ENCODE results near the gene POC5.
"Not testable (repeated sequence)": the region's sequence is repeated elsewhere in the genome, so short reads cannot be mapped to it uniquely, and the experiment has no call there.

Gene POC5

DNA sequence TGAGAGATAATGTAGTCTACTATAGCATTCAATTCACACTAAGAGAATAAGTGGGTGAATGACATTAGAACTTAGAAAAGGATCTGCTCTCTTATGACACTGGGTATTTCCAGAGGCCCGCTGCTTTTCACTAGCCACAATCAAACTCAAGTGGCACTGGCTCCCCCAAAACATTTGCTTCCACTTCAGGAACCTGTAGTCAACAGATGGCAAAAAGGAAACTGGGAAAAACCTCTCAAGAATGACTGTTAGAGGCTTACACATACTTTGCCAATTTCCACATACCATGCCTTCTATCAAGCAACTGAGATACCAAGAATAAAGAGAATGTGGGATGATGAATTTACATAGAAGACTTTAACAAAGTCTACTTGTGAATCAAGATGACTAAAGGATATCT, 11.2 kb downstream of the POC5 start:
- DNase-seq (ENCODE audit: low read depth) = no peak

DNA sequence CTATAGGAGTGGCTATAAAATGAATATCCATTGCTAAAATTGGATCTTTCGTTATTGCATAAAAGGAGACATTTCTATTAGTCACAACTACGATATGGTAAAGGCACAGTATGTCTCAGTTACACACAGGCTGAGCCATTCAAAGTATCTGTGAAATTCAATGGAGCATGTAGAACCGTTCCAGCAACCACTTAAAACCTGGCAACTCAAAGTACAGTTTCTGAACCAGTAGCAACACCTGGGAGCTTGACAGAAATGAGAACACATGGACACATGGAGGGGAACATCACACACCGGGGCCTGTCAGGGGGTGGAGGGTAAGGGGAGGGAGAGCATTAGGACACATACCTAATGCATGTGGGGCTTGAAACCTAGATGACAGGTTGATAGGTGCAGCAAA, 15.4 kb downstream of the POC5 start:
- no peak for DNase-seq (ENCODE audit: low read depth)

DNA sequence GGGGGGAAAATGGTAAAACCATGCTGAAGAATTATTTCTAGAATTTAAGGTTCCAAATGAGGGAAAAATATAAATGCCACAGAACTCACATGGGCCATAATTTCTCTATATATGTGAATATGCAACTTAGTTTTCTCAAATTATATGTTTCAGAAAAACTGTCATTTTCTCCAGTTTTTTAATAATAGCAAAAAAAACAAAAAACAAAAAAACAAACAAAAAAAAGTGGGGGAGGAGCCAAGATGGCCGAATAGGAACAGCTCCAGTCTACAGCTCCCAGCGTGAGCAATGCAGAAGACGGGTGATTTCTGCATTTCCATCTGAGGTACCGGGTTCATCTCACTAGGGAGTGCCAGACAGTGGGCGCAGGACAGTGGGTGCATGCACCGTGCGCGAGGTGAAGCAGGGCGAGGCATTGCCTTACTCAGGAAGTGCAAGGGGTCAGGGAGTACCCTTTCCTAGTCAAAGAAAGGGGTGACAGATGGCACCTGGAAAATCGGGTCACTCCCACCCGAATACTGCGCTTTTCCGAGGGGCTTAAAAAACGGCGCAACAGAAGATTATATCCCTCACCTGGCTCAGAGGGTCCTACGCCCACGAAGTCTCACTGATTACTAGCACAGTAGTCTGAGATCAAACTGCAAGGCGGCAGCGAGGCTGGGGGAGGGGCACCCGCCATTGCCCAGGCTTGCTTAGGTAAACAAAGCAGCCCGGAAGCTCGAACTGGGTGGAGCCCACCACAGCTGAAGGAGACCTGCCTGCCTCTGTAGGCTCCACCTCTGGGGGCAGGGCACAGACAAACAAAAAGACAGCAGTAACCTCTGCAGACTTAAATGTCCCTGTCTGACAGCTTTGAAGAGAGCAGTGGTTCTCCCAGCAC, 21.5 kb downstream of the POC5 start:
- DNase-seq (ENCODE audit: low read depth) = not testable (repeated sequence)

GRCh38 chr5:75694781-75695180, 22.5 kb downstream of the POC5 start:
- DNase-seq (ENCODE audit: low read depth) = no peak

GRCh38 chr5:75690669-75691068, 26.6 kb downstream of the POC5 start:
- no peak for DNase-seq (ENCODE audit: low read depth)

- DNase-seq (ENCODE audit: low read depth) = no peak
These were observed 30.8 kb downstream of the POC5 start for GRCh38 chr5:75686480-75686879.

DNA sequence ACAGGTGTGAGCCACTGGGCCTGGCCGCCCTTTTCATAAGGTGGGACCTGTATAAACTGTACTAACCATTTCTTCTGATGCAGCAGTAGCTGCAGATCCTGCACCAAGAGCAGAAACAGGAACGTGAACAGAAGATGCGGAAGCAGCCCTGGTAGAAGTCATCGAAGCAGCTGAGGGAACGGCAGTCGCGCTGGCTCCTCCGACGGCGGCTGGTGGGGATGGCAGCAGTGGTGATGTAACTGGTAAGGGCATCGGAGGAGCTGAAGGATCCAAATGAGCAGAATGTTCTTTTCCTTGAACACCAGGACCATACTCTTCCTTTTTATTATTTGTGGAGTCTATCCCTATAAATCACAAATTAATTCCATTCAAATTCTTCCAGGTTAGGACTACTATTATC, 32.1 kb downstream of the POC5 start:
- no peak for DNase-seq (ENCODE audit: low read depth)

DNA sequence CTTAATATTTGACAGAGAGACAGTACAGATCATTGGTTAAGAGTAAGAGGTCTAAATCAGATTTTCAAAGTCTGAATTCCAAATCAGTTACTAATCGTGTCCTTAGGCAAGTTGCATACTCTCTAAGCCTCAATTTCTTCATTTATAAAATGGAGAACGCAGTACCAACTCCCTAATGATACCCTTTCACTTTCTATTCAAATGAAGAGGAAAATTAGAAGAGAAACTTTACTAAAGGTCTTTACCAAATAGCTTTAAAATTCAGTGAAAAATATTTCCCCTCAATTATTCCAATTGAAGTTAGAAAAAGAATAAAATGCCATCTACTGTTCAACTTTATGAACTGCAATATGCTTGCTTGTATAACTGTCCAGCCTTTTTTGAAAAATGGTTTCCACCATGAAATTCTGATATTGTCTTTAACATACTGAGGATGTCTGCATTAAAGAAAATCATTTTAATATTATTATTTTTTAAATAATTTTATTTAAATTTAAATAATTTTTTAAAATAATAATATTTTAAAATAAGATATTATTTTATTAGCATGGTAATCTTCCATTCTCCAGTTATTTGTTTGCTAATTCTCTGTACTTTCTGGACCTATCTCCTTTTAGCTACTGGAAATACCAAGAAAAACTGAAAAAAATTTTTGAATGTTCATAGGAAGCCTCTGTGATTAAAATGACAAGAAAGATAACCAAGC, 36.0 kb downstream of the POC5 start:
- peak; percentile 73 for DNase-seq (ENCODE audit: low read depth)

DNA sequence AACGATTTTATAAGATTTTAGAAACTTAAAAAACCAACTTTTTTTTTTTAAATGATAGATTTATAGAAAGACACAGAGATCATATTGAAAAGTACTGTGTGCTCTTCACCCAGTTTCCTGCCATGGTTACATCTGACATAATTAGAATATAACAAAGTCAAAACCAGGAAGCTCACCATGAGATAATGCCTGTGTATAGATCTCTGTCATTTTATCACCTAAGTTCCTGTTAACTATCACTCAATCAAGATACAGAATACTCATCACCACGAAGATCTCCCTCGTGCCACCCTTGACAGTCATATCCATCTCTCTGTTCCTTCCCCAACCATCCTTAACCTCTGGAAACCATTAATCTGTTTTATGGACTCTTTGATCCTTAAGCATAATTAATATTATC, 39.1 kb downstream of the POC5 start:
- DNase-seq (ENCODE audit: low read depth) = no peak

- peak; percentile 58 for DNase-seq (ENCODE audit: low read depth)
These were observed 39.6 kb downstream of the POC5 start for GRCh38 chr5:75677607-75678006.

DNA sequence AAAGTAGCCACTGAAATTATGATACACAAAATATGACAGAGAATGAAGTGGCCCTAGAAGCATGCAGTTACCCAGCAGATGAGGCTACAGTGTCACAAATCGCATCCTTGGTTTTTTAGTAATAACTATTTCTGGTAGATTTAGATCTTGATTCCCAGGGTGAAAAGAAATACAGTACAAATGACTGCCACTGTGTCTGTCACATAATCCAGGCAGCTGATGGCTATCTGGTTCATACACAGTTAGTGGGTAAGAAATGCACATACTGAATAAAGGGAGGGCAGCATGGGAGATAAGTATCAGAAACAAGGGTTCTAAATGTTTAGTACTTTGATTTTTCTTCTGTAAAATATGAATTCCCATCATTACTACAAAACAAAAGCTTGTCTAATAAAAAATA, 41.5 kb downstream of the POC5 start:
- no peak for DNase-seq (ENCODE audit: low read depth)

- peak; percentile 63 for DNase-seq (ENCODE audit: low read depth)
These were observed 44.6 kb downstream of the POC5 start for GRCh38 chr5:75672616-75673015.

DNA sequence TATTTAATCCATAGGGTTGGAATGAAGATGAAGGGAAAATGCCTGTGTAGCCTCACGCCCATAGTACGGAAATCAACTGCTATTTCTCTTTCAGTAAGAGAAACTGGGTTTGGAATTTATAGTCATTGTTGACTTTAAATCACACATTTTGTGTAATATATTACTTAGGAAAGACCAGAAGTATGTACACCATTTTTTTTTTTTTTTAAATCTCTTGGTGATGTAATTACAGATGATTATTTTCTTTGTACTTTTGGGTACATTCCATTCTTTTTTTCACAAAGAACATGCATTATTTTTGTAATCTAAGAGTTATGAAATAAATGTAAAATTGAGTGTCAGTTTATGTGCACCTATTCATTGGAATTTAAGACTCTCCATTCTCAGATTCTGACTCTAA, 45.7 kb downstream of the POC5 start:
- DNase-seq (ENCODE audit: low read depth) = peak; percentile 61

- DNase-seq (ENCODE audit: low read depth) = peak; percentile 93
These were observed 46.7 kb downstream of the POC5 start for GRCh38 chr5:75670577-75670976.

DNA sequence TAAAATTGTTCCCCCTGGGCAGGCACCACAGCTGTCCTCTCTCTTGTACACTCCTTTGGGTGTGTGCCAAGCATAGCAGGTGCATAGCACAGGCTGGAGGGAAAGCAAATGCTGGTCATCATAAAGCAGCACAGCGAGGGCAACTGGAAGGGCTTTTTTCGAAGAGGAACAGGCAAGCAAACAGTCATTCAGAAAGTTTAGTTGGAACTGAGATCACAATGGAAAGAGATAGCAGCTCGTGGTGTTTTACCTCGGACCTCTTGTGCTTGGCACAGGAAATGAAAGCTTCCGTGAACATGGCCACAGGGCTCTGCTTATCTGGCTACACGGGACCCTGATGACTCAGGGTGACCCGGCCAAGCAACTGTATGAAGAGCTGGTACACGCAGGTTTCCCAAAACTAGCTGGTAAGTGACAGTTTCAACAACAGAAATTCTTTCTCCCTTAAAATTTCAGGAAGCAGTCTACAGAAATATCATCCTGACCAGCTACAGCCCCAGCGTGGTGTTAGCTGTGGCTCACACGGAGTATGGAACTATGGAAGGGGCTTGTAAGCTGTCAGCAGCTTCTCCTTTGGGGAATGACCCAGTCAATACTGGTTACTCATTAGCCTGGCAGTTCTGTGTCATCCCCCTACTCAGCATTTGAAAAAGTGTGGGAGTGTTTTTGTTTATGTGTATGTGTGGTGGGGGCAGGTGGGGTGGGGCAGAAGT, 48.1 kb downstream of the POC5 start:
- DNase-seq (ENCODE audit: low read depth) = peak; percentile 63

GRCh38 chr5:75668445-75668844, 48.8 kb downstream of the POC5 start:
- no peak for DNase-seq (ENCODE audit: low read depth)

GRCh38 chr5:75667586-75667985, 49.7 kb downstream of the POC5 start:
- DNase-seq (ENCODE audit: low read depth) = no peak

GRCh38 chr5:75666801-75667200, 50.4 kb downstream of the POC5 start:
- DNase-seq (ENCODE audit: low read depth) = no peak

DNA sequence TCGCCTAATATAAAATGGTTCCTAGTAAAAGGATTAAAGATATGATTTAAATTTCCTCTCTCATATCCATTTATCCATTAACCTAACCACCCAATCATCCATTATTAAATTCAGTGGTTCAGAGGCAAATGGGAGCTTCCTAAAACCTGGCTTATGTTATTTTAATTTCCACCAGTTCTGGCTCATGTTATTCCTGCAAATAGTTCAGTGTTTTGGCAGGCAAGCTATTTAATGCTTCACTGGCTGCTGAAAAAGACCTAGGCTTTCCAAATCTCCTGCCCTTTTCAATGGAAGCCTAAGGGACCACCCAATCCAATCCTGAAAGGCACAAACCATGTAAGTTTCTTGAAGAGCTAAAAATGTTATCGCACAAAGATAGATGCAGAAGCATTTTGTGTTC, 52.3 kb downstream of the POC5 start:
- DNase-seq (ENCODE audit: low read depth) = no peak

GRCh38 chr5:75663579-75664284, 53.5 kb downstream of the POC5 start:
- no peak for DNase-seq (ENCODE audit: low read depth)

DNA sequence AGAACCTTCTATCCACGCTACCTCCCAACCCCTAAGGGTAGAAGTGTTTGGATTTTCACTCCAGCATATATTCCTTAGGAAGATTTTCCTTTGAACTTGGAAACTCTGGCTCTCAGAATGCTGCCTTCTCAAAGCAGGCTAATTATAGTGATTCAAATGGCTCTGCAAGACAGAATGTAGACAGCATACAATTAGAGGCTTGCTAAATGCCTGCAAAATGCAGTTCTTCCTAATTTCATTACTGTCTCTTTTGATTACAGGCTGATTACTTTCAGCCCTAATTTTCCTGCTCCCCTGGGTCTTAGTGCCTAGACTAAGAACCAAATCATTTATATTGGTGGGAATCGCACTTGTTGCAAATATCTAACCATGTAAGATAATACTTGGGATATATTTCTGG, 55.2 kb downstream of the POC5 start:
- no peak for DNase-seq (ENCODE audit: low read depth)
